GM23338 (cell line): Measurements from ENCODE around the gene TCF7.

Experiments used
- CREB1 ChIP-seq: fragments of 250-450 bp; sonication (Bioruptor Pico); IDR thresholded peaks from 2 replicates; pipeline ENCODE4 v1.5.0; 2020; ENCODE audit warnings: low read depth, mild to moderate bottlenecking, moderate library complexity
- EZH2 ChIP-seq: fragments of 200-600 bp; sonication (generic); IDR thresholded peaks from one replicate; pipeline ENCODE4 v1.8.0; 2017; ENCODE audit warnings: antibody characterized with exemption, mild to moderate bottlenecking, low read depth; ENCODE audit not compliant: unreplicated experiment
- JUNB ChIP-seq: IDR thresholded peaks from one replicate; pipeline ENCODE4 v1.6.1; 2016; ENCODE audit warnings: antibody characterized with exemption; ENCODE audit not compliant: unreplicated experiment
- POLR2AphosphoS5 ChIP-seq: IDR thresholded peaks from 2 replicates; pipeline ENCODE4 v1.6.1; 2016; ENCODE audit warnings: antibody characterized with exemption, low read depth
- TF ChIP-seq, protein P1 (sequence below), 2 experiments: fragments of 200-600 bp in 1 of 2; sonication (generic) in 1 of 2; conservative IDR thresholded peaks; 2 replicates each; pipeline versions ENCODE4 v1.5.1 to v1.6.1; 2016 to 2017; ENCODE audit warnings: antibody characterized with exemption in 2 of 2, low read depth in 2 of 2, mild to moderate bottlenecking in 2 of 2, moderate library complexity in 1 of 2
- TF ChIP-seq, protein P2 (sequence below): fragments of 250-450 bp; sonication (Bioruptor Pico); IDR thresholded peaks from 2 replicates; pipeline ENCODE4 v1.5.0; 2020; ENCODE audit warnings: mild to moderate bottlenecking, moderate library complexity

- TF ChIP-seq, protein P1, sequence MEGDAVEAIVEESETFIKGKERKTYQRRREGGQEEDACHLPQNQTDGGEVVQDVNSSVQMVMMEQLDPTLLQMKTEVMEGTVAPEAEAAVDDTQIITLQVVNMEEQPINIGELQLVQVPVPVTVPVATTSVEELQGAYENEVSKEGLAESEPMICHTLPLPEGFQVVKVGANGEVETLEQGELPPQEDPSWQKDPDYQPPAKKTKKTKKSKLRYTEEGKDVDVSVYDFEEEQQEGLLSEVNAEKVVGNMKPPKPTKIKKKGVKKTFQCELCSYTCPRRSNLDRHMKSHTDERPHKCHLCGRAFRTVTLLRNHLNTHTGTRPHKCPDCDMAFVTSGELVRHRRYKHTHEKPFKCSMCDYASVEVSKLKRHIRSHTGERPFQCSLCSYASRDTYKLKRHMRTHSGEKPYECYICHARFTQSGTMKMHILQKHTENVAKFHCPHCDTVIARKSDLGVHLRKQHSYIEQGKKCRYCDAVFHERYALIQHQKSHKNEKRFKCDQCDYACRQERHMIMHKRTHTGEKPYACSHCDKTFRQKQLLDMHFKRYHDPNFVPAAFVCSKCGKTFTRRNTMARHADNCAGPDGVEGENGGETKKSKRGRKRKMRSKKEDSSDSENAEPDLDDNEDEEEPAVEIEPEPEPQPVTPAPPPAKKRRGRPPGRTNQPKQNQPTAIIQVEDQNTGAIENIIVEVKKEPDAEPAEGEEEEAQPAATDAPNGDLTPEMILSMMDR (conservative IDR thresholded peaks at IDR 0.05; ENCODE audit: low read depth in 2 of 2), result peak; percentile 81 to 87
- TF ChIP-seq JUNB, result no peak
- no peak for TF ChIP-seq POLR2AphosphoS5
- no peak for TF ChIP-seq EZH2
- TF ChIP-seq CREB1 (CRISPR knock-in tag), result 0 out of 2 replicates have a peak, but pooled peaks have one; percentile 7
- TF ChIP-seq, protein P2, sequence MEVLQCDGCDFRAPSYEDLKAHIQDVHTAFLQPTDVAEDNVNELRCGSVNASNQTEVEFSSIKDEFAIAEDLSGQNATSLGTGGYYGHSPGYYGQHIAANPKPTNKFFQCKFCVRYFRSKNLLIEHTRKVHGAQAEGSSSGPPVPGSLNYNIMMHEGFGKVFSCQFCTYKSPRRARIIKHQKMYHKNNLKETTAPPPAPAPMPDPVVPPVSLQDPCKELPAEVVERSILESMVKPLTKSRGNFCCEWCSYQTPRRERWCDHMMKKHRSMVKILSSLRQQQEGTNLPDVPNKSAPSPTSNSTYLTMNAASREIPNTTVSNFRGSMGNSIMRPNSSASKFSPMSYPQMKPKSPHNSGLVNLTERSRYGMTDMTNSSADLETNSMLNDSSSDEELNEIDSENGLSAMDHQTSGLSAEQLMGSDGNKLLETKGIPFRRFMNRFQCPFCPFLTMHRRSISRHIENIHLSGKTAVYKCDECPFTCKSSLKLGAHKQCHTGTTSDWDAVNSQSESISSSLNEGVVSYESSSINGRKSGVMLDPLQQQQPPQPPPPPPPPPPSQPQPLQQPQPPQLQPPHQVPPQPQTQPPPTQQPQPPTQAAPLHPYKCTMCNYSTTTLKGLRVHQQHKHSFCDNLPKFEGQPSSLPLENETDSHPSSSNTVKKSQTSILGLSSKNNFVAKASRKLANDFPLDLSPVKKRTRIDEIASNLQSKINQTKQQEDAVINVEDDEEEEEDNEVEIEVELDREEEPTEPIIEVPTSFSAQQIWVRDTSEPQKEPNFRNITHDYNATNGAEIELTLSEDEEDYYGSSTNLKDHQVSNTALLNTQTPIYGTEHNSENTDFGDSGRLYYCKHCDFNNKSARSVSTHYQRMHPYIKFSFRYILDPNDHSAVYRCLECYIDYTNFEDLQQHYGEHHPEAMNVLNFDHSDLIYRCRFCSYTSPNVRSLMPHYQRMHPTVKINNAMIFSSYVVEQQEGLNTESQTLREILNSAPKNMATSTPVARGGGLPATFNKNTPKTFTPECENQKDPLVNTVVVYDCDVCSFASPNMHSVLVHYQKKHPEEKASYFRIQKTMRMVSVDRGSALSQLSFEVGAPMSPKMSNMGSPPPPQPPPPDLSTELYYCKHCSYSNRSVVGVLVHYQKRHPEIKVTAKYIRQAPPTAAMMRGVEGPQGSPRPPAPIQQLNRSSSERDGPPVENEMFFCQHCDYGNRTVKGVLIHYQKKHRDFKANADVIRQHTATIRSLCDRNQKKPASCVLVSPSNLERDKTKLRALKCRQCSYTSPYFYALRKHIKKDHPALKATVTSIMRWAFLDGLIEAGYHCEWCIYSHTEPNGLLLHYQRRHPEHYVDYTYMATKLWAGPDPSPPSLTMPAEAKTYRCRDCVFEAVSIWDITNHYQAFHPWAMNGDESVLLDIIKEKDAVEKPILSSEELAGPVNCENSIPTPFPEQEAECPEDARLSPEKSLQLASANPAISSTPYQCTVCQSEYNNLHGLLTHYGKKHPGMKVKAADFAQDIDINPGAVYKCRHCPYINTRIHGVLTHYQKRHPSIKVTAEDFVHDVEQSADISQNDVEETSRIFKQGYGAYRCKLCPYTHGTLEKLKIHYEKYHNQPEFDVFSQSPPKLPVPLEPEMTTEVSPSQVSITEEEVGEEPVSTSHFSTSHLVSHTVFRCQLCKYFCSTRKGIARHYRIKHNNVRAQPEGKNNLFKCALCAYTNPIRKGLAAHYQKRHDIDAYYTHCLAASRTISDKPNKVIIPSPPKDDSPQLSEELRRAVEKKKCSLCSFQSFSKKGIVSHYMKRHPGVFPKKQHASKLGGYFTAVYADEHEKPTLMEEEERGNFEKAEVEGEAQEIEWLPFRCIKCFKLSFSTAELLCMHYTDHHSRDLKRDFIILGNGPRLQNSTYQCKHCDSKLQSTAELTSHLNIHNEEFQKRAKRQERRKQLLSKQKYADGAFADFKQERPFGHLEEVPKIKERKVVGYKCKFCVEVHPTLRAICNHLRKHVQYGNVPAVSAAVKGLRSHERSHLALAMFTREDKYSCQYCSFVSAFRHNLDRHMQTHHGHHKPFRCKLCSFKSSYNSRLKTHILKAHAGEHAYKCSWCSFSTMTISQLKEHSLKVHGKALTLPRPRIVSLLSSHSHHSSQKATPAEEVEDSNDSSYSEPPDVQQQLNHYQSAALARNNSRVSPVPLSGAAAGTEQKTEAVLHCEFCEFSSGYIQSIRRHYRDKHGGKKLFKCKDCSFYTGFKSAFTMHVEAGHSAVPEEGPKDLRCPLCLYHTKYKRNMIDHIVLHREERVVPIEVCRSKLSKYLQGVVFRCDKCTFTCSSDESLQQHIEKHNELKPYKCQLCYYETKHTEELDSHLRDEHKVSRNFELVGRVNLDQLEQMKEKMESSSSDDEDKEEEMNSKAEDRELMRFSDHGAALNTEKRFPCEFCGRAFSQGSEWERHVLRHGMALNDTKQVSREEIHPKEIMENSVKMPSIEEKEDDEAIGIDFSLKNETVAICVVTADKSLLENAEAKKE (CRISPR knock-in tag), result no peak
Observed at GRCh38 chr5:134101686-134102439, 12.6 kb upstream of the TCF7 start.
